GM12878 (cell line): ENCODE measurements around the gene TGFB1. TPM values are rescaled to one million over a fixed set of nuclear protein-coding genes. Genes with fewer than 3 reads are reported as not detected.

ENCODE experiments used
- ATAC-seq: fragments of 200-7000 bp; cut with Tn5 transposase; 3 replicates; pipeline ENCODE4 v1.9.1; 2020; ENCODE audit warnings: mild to moderate bottlenecking, moderate library complexity
- BruUV-seq: library from RNA; stranded (reverse); fragments of 400-500 nt; replicated peaks from 2 replicates; lab custom pipeline; 2021; lab: Mats Ljungman, UMichigan
- CTCF ChIA-PET: fragments of 300-600 bp; sonication (Branson Sonifier 250); formaldehyde crosslinking; extraction: SDS; loops from one replicate; lab custom pipeline; 2021; ENCODE audit warnings: inconsistent platforms; lab: Yijun Ruan, JAX
- POLR2A ChIA-PET: fragments of 350-600 bp; formaldehyde crosslinking; extraction: SDS; loops from one replicate; lab custom pipeline; 2021; ENCODE audit warnings: inconsistent platforms; lab: Charles Lee
- RAD21 ChIA-PET: fragments of 300-600 bp; sonication (Branson Sonifier 250); formaldehyde crosslinking; loops from one replicate; lab custom pipeline; 2023; ENCODE audit warnings: antibody characterized with exemption; ENCODE audit not compliant: unreplicated experiment; lab: Charles Lee
- SMC1A ChIA-PET: fragments of 300-600 bp; sonication (Branson Sonifier 250); formaldehyde crosslinking; loops from one replicate; lab custom pipeline; 2023; ENCODE audit not compliant: unreplicated experiment, uncharacterized antibody; lab: Charles Lee
- DNase-seq: peaks from one replicate; pipeline ENCODE4 v3.0.0-alpha.2; 2011; ENCODE audit warnings: low read depth, low spot score
- FAIRE-seq: peaks from 3 replicates; lab custom pipeline; 2011; peaks lifted over from hg19 to GRCh38; lab: Jason Lieb, UNC
- H2AFZ ChIP-seq: 2 replicates; pipeline ENCODE4 v1.6.0; 2011; ENCODE audit warnings: low read depth, low read length, control low read depth; ENCODE audit not compliant: control insufficient read depth
- H3K27ac ChIP-seq: 2 replicates; pipeline ENCODE4 v1.5.1; 2011; ENCODE audit warnings: control low read depth; ENCODE audit not compliant: control insufficient read depth, insufficient read depth
- H3K27me3 ChIP-seq, 2 experiments: replicated peaks in 1 of 2; 2 replicates each; pipeline versions ENCODE4 v1.6.0 to v1.6.1; 2011; ENCODE audit warnings: low read length in 1 of 2; ENCODE audit not compliant: control insufficient read depth in 2 of 2, insufficient read depth in 2 of 2
- H3K36me3 ChIP-seq, 2 experiments: 2 replicates each; pipeline ENCODE4 v1.5.1; 2011; ENCODE audit warnings: low read length in 1 of 2; ENCODE audit not compliant: control insufficient read depth in 2 of 2, insufficient read depth in 2 of 2
- H3K4me1 ChIP-seq: 2 replicates; pipeline ENCODE4 v1.6.1; 2011; ENCODE audit warnings: mild to moderate bottlenecking, low read length, moderate library complexity, mixed read lengths; ENCODE audit not compliant: control insufficient read depth, insufficient read depth
- H3K4me2 ChIP-seq: 2 replicates; pipeline ENCODE4 v1.6.0; 2011; ENCODE audit warnings: control low read depth; ENCODE audit not compliant: control insufficient read depth, insufficient read depth
- H3K4me3 ChIP-seq: fragments of 200-600 bp; sonication (generic); 2 replicates; pipeline ENCODE4 v1.5.1; 2016
- H3K79me2 ChIP-seq: 2 replicates; pipeline ENCODE4 v1.6.0; 2011; ENCODE audit warnings: low read length; ENCODE audit not compliant: control insufficient read depth, insufficient read depth
- H3K9ac ChIP-seq: 2 replicates; pipeline ENCODE4 v1.8.0; 2011; ENCODE audit warnings: low read length, control low read depth, mixed read lengths; ENCODE audit not compliant: control insufficient read depth, insufficient read depth
- H3K9me3 ChIP-seq: replicated peaks from 3 replicates; pipeline ENCODE4 v1.5.1; 2011; ENCODE audit warnings: mild to moderate bottlenecking, low read length; ENCODE audit not compliant: control insufficient read depth, insufficient read depth
- H4K20me1 ChIP-seq: 2 replicates; pipeline ENCODE4 v1.6.0; 2011; ENCODE audit not compliant: control insufficient read depth, insufficient read depth
- E2F8 ChIP-seq: fragments of 450-650 bp; IDR thresholded peaks from 2 replicates; pipeline ENCODE4 v1.6.1; 2018; ENCODE audit warnings: mild to moderate bottlenecking, low read depth, moderate library complexity; ENCODE audit not compliant: partially characterized antibody
- ELK1 ChIP-seq: IDR thresholded peaks from 2 replicates; pipeline ENCODE4 v1.6.1; 2012; ENCODE audit warnings: low read depth, low read length, improper control_type of control experiment
- IKZF2 ChIP-seq, 2 experiments: fragments of 450-650 bp; IDR thresholded peaks; 2 replicates each; pipeline ENCODE4 v1.6.1; 2017; ENCODE audit warnings: mild to moderate bottlenecking in 2 of 2, moderate library complexity in 2 of 2
- NFXL1 ChIP-seq: fragments of 450-650 bp; IDR thresholded peaks from 2 replicates; pipeline ENCODE4 v1.6.1; 2017; ENCODE audit warnings: antibody characterized with exemption, mild to moderate bottlenecking, borderline replicate concordance
- POLR2A ChIP-seq: IDR thresholded peaks from 2 replicates; pipeline ENCODE4 v1.6.1; 2011; ENCODE audit warnings: low read depth, mild to moderate bottlenecking, low read length
- WGBS: methylation state at CpG from one replicate; pipeline ENCODE4 v1.1.6; 2016; ENCODE audit warnings: low lambda C conversion rate; ENCODE audit not compliant: insufficient replicate concordance, insufficient coverage; ENCODE audit errors: missing lambda C conversion rate; 5-methylcytosine and 5-hydroxymethylcytosine counted together
- in situ Hi-C: fragments of 300-500 bp; cut with MboI; formaldehyde crosslinking; loops from 9 replicates; pipeline ENCODE4 v1.14.3; 2018; ENCODE audit warnings: mixed read lengths
- intact Hi-C: fragments of 100-400 bp; cut with micrococcal nuclease; formaldehyde crosslinking; loops from one replicate; pipeline ENCODE4 v1.14.2; 2022; ENCODE audit not compliant: unreplicated experiment
- polyA plus RNA-seq, 11 experiments: library from polyadenylated mRNA; depleted of rRNA in 4 of 11; unstranded in 6 of 11; stranded (reverse) in 5 of 11; fragments of >200 nt; fragmentation: Nextera tagmentation in 4 of 11; fragmentation: Illumina TruSeq in 1 of 11; extraction: Ambion mirVana in 4 of 11; extraction: Trizol in 1 of 11; gene quantifications; 1 replicate in 1 of 11; 2 replicates in 10 of 11; pipeline versions ENCODE4 v1.2.1 to v1.2.3, GENCODE V29; 2011 to 2016; ENCODE audit warnings: inconsistent platforms in 2 of 11, missing spikeins in 2 of 11, low read depth in 1 of 11
- total RNA-seq, 4 experiments: library from RNA; depleted of rRNA in 3 of 4; stranded (reverse); fragments of >200 nt in 3 of 4; fragmentation: Illumina TruSeq in 1 of 4; extraction: Trizol in 1 of 4; gene quantifications; 2 replicates each; pipeline versions ENCODE4 v1.2.1 to v1.2.3, GENCODE V29; 2013 to 2021

The TGFB1 gene
- total and polyA plus RNA-seq, 10 of the 15 experiments (the other 5 are each of a cell fraction or from before 2014, with no cell fraction given), result 0.23 to 120 (median 10.9) TPM

- Histone ChIP-seq H3K27me3 (no peaks in the 10 kb centered on the region), H3K36me3 (no peaks in the 10 kb centered on the region; a peak in 1 of 4 replicates), H3K9ac (no peak overlapping the region), H2AFZ (no peak overlapping the region), H3K79me2 (peaks cover 34% of the 10 kb centered on the region), H4K20me1 (no peaks in the 10 kb centered on the region), H3K4me1 (peaks cover 4% of the 10 kb centered on the region), H3K9me3 (no peaks in the 10 kb centered on the region), H3K4me2 (no peak overlapping the region), H3K27ac (no peak overlapping the region), H3K4me3 (no peak overlapping the region)
- FAIRE-seq, result no peak
- intact Hi-C loops, result no loop called here
- TF ChIP-seq E2F8 (no peak), IKZF2 (IDR thresholded peaks at IDR 0.05) (no peak), POLR2A (no peak), ELK1 (no peak), NFXL1 (no peak)
- in situ Hi-C loops, result no loop called here
- SMC1A ChIA-PET, result interaction anchor here (0.6 to 1.5 kb wide), 2 partner anchors 9 to 785 kb away, joined by 3 to 5 read pairs; partner anchors contain the start of gene B9D2
- POLR2A ChIA-PET, result interaction anchor here (1.6 kb wide), 1 partner anchor 9 kb away, joined by 6 read pairs; the partner anchor contains the start of gene B9D2
- BruUV-seq, result no TSS peak
- DNase-seq, result no peak
- 90% methylated on average over 1 of the region's 1 CpG for WGBS
- no peak for ATAC-seq
- RAD21 ChIA-PET, result interaction anchor here (1.2 to 1.7 kb wide), 2 partner anchors 9 to 84 kb away, joined by 5 to 7 read pairs; partner anchors contain the start of gene B9D2
- CTCF ChIA-PET, result interaction anchor here (0.6 to 6.4 kb wide), 7 partner anchors 10 to 152 kb away, joined by 3 to 91 read pairs (median 3); partner anchors contain the start of gene B9D2
These were observed 1.3 kb upstream of the TGFB1 start for GRCh38 chr19:41355035-41355434.
